H1 (cell line): ENCODE results near the gene LRRC40.

ENCODE experiments used
- BRCA1 ChIP-seq: IDR thresholded peaks from 2 replicates; pipeline ENCODE4 v1.6.1; 2012; ENCODE audit warnings: low read depth, low read length, improper control_type of control experiment
- CEBPB ChIP-seq: IDR thresholded peaks from 2 replicates; pipeline ENCODE4 v1.6.1; 2012; ENCODE audit warnings: low read depth, low read length
- CHD2 ChIP-seq: IDR thresholded peaks from 2 replicates; pipeline ENCODE4 v1.6.1; 2012; ENCODE audit warnings: low read length, improper control_type of control experiment
- CREB1 ChIP-seq: IDR thresholded peaks from 2 replicates; pipeline ENCODE4 v1.6.1; 2012; ENCODE audit warnings: inconsistent platforms
- CTCF ChIP-seq, 3 experiments: IDR thresholded peaks; 1 replicate in 2 of 3; 2 replicates in 1 of 3; pipeline versions ENCODE4 v1.5.1 to v1.6.1; 2011; ENCODE audit warnings: low read length in 3 of 3, mild to moderate bottlenecking in 3 of 3, inconsistent platforms in 2 of 3, low read depth in 1 of 3, moderate library complexity in 1 of 3; ENCODE audit not compliant: insufficient read depth in 1 of 3; ENCODE audit errors: control extremely low read depth in 1 of 3
- EZH2 ChIP-seq: fragments of 200-600 bp; sonication (generic); IDR thresholded peaks from 2 replicates; pipeline ENCODE4 v1.7.1; 2012; ENCODE audit warnings: low read depth, mild to moderate bottlenecking, moderate library complexity, low read length, inconsistent platforms; ENCODE audit not compliant: severe bottlenecking
- JUN ChIP-seq: IDR thresholded peaks from 2 replicates; pipeline ENCODE4 v1.6.1; 2011; ENCODE audit warnings: low read depth, mild to moderate bottlenecking, improper control_type of control experiment, low read length
- POLR2A ChIP-seq, 2 experiments: IDR thresholded peaks; 1 replicate in 1 of 2; 2 replicates in 1 of 2; pipeline ENCODE4 v1.6.1; 2011; ENCODE audit warnings: low read depth in 2 of 2, low read length in 2 of 2, mild to moderate bottlenecking in 2 of 2; ENCODE audit errors: control extremely low read depth in 1 of 2
- POLR2AphosphoS5 ChIP-seq: IDR thresholded peaks from 2 replicates; pipeline ENCODE4 v1.6.1; 2011; ENCODE audit warnings: low read depth, low read length
- RAD21 ChIP-seq, 2 experiments: IDR thresholded peaks in 1 of 2; conservative IDR thresholded peaks in 1 of 2; 2 replicates each; pipeline ENCODE4 v1.6.1; 2011; ENCODE audit warnings: low read depth in 2 of 2, low read length in 2 of 2, improper control_type of control experiment in 1 of 2, inconsistent platforms in 1 of 2, mild to moderate bottlenecking in 1 of 2, moderate library complexity in 1 of 2
- RNF2 ChIP-seq: fragments of 200-900, 300-1000 bp; sonication (generic); IDR thresholded peaks from 2 replicates; pipeline ENCODE4 v1.7.1; 2016; ENCODE audit warnings: borderline replicate concordance, low read depth, mild to moderate bottlenecking, antibody characterized with exemption, low read length; ENCODE audit not compliant: poor library complexity, severe bottlenecking; ENCODE audit errors: missing control alignments
- SIN3A ChIP-seq, 2 experiments: IDR thresholded peaks in 1 of 2; conservative IDR thresholded peaks in 1 of 2; 2 replicates each; pipeline ENCODE4 v1.6.1; 2011 to 2012; ENCODE audit warnings: low read length in 2 of 2, improper control_type of control experiment in 1 of 2, low read depth in 1 of 2, mild to moderate bottlenecking in 1 of 2
- TCF12 ChIP-seq: IDR thresholded peaks from 2 replicates; pipeline ENCODE4 v1.6.1; 2011; ENCODE audit warnings: low read depth, mild to moderate bottlenecking, low read length
- YY1 ChIP-seq: IDR thresholded peaks from 2 replicates; pipeline ENCODE4 v1.6.1; 2011; ENCODE audit warnings: low read depth, mild to moderate bottlenecking, low read length

DNA sequence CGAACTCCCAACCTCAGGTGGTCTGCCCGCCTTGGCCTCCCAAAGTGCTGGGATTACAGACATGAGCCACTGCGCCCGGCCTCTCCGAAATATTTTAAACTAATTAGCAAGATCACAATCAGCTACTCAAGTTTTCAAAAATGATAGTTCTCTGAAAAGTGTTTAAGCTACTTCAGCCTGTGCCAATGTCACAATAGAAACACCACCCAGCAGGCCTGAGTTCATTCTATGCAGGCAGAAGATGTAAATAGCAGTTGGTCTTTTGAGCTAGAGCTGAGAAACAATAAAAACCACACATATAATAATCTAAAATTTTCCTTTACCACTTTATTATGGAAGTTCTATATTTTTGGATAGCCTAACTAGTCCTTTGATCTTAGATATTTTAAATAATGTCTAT lies 96.1 kb downstream of the LRRC40 start:
- TF ChIP-seq TCF12 (no peak), CTCF (IDR thresholded peaks at IDR 0.05; ENCODE audit: control extremely low read depth in 1 of 3, insufficient read depth in 1 of 3, low read depth in 1 of 3, low read length in 3 of 3) (no peak), EZH2 (no peak), CEBPB (no peak), RNF2 (no peak), BRCA1 (no peak), CREB1 (no peak), SIN3A (conservative IDR thresholded peaks at IDR 0.05 in 1 of 2, IDR thresholded peaks at IDR 0.05 in 1 of 2; ENCODE audit: low read depth in 1 of 2, low read length in 2 of 2) (no peak), POLR2A (IDR thresholded peaks at IDR 0.05; ENCODE audit: control extremely low read depth in 1 of 2, low read depth in 2 of 2, low read length in 2 of 2) (no peak), JUN (no peak), RAD21 (IDR thresholded peaks at IDR 0.05 in 1 of 2, conservative IDR thresholded peaks at IDR 0.05 in 1 of 2; ENCODE audit: low read depth in 2 of 2, low read length in 2 of 2) (no peak), CHD2 (no peak), YY1 (no peak), POLR2AphosphoS5 (no peak)
